Uterus (tissue), 2 donors: ENCODE results near the gene BBS1.

Experiments used
- POLR2A ChIP-seq, 2 donors: fragments of 450-650 bp; IDR thresholded peaks; one replicate each; pipeline ENCODE4 v1.6.1; 2016; ENCODE audit warnings: antibody characterized with exemption in 2 of 2, mild to moderate bottlenecking in 1 of 2, moderate library complexity in 1 of 2
- TF ChIP-seq, protein P1 (sequence below), 4 experiments: fragments of 200-600 bp in 2 of 4; fragments of 450-650 bp in 2 of 4; sonication (generic) in 2 of 4; IDR thresholded peaks; one replicate each; pipeline ENCODE4 v1.5.1; 2016 to 2019; ENCODE audit warnings: antibody characterized with exemption in 4 of 4, mild to moderate bottlenecking in 2 of 4, moderate library complexity in 1 of 4

DNA sequence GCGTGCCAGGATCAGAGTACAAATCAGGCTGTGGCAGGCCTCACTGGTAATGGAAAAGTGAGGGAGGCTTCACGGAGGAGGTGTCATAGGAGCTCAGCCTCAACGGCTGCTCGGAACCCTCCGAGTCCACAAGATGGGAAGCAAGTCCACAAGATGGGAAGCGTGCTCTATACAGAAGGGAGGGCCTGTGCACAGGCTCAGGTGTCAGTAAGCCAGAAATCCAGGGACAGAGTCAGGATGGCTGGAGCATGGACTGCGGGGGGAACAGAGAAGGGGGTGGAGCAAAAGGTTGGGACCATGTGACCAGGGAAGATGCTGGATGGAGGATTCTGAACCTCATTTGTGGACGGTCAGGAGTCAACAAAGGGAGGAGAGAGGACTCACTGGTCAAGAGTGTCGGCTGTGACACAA, 33.6 kb upstream of the BBS1 start:
- TF ChIP-seq, protein P1, sequence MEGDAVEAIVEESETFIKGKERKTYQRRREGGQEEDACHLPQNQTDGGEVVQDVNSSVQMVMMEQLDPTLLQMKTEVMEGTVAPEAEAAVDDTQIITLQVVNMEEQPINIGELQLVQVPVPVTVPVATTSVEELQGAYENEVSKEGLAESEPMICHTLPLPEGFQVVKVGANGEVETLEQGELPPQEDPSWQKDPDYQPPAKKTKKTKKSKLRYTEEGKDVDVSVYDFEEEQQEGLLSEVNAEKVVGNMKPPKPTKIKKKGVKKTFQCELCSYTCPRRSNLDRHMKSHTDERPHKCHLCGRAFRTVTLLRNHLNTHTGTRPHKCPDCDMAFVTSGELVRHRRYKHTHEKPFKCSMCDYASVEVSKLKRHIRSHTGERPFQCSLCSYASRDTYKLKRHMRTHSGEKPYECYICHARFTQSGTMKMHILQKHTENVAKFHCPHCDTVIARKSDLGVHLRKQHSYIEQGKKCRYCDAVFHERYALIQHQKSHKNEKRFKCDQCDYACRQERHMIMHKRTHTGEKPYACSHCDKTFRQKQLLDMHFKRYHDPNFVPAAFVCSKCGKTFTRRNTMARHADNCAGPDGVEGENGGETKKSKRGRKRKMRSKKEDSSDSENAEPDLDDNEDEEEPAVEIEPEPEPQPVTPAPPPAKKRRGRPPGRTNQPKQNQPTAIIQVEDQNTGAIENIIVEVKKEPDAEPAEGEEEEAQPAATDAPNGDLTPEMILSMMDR (IDR thresholded peaks at IDR 0.05) = no peak
- TF ChIP-seq POLR2A (IDR thresholded peaks at IDR 0.05) = no peak
